CD4-positive, alpha-beta T cell treated with Interleukin-1 beta for 1 hour (primary cell): ENCODE results near the gene WSCD2.

Experiments
- DNase-seq, 2 donors: peaks; one replicate each; pipeline ENCODE4 v3.0.0-alpha.2; 2020 to 2022

Gene WSCD2

GRCh38 chr12:108167974-108168373 lies 38.9 kb downstream of the WSCD2 start:
- DNase-seq, result no peak

DNA sequence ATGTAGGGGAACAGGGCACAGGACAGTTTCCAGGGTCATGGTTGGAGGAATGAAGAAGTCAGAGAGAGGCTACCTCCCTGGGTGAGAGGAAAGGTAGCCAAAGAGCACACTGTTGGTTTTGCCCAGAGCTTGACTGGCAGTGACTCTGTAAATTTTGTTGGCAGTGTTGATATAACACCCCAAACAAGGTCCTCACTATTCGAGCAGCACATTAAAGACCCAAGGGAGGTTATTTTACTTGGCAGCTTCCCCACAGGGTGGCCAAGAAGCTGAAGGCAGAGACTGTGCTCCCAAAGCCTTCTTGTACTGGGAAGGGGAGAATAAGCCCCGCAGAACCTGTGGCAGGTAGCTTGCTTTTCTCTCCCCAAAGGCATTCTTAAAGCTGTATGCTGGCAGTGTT lies 40.6 kb downstream of the WSCD2 start:
- DNase-seq, result no peak

GRCh38 chr12:108170164-108170563 lies 41.1 kb downstream of the WSCD2 start:
- DNase-seq, result no peak

- no peak for DNase-seq
Measured at GRCh38 chr12:108172033-108172432, 42.9 kb downstream of the WSCD2 start.

- DNase-seq, result no peak
Measured at GRCh38 chr12:108173160-108173559, 44.1 kb downstream of the WSCD2 start.

- DNase-seq, result no peak
Measured at GRCh38 chr12:108173892-108174291, 44.8 kb downstream of the WSCD2 start.

DNA sequence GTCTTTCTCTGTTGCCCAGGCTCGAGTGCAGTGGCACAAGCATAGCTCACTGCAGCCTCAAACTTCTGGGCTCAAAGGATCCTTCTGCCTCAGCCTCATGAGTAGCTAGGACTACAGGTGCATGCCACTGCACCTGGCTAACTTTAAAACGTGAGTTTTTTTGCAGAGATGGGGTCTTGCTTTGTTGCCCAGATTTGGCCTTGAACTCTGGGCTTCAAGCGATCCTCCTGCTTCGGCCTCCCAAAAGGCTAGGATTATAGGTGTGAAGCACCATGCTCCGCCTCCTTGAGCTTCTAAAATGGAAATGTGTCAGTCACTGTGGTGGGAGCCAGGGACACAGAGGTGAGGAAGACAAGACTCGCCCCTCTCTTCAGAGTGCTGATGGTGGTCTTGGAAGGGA lies 45.6 kb downstream of the WSCD2 start:
- no peak for DNase-seq

GRCh38 chr12:108175310-108175709 lies 46.2 kb downstream of the WSCD2 start:
- no peak for DNase-seq

DNA sequence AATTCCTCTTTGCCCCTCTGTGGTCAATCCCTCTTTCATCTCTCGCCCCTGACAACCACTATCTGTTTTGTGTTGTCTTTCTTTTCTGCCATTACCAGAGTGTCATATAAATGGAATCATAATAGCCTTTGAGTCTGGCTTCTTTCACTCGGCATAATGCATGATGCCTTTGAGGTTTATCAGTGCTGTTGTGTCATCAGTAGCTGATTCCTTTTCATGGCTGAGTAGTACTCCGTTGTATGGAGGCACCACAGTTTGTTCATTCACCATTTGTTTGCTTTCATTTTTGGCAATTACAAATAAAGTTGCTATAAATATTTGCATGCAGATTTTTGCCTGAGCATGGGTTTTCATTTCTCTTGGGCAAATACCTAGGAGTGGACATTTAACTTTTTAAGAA lies 47.2 kb downstream of the WSCD2 start:
- no peak for DNase-seq

DNA sequence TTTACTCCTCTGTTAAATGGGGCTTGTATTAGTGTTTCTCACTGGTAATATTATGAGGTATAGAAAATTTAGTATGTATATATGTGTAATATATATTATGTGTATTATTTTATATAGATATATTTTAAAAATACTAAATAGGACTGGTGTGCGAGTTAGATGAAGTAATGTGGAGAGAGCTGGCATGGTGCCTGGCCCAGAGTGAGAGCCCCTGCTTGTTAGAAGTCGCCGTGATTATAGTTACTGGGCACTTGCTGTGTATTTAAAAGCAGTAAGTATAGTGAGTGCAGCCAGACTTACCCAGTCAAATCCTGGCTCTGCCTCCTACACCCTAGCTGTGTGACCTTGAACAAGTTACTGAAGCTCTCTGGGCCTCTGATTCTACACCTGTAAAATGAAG lies 48.0 kb downstream of the WSCD2 start:
- DNase-seq, result no peak

DNA sequence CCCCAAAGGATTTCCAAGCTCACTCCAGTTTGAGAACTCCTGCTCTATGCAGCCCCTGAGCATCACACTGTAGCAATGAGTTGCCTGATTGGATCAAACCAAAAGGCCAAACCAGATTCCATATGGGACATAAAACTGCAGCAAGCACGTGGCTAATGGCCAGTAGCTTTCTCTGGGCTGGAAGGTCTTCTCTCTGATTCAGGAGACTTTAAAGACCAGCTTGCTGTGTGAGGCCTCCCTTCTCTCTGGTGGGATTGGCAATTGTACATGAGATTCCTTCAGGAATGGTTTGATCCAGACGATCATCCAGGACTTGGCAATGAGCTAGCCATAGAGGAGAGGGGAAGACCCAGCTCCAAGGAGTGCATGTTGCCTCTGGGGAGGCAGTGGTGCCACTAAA lies 50.2 kb downstream of the WSCD2 start:
- no peak for DNase-seq

- no peak for DNase-seq
Measured at GRCh38 chr12:108180255-108181094, 51.4 kb downstream of the WSCD2 start.

- DNase-seq, result no peak
Measured at GRCh38 chr12:108181095-108181454, 52.0 kb downstream of the WSCD2 start.

- no peak for DNase-seq
Measured at GRCh38 chr12:108182096-108182495, 53.0 kb downstream of the WSCD2 start.

DNA sequence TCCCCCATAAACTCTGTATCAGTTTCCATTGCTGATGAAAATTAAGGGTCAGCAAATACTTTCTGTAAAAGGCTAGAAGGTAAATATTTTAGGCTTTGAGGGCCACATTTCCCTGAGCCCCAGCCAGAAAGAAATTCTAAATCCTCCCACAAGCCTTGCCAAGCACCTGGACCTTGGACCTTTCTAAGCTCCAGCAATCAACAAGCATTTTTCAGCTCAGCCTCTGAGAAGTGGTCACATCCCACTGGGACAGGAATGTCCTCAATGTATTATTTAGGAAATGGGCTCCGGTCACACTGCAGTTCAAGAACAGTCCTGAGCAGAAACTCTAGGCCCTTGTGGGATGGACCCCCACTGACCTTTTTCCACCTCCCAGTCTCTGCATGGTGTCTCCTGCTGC lies 55.9 kb downstream of the WSCD2 start:
- no peak for DNase-seq

DNA sequence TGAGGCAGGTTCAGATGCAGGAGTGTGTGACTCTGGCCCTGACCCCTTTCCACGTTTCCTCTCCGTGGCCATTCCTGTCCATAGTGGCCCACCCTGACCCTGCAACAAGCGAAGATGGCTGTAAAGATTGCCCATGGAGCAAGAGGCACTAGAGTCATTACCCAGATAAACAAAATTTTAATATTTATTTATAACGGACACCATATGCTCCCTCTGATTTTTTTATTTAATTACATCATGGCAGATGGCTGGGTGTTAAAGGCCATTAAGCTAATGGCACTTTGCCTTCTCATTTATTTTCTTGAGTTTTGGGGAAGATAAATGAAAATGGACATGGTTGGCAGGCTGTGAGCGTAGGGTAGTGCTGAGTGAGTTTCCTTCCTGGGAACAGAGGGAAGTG lies 58.7 kb downstream of the WSCD2 start:
- DNase-seq, result no peak

DNA sequence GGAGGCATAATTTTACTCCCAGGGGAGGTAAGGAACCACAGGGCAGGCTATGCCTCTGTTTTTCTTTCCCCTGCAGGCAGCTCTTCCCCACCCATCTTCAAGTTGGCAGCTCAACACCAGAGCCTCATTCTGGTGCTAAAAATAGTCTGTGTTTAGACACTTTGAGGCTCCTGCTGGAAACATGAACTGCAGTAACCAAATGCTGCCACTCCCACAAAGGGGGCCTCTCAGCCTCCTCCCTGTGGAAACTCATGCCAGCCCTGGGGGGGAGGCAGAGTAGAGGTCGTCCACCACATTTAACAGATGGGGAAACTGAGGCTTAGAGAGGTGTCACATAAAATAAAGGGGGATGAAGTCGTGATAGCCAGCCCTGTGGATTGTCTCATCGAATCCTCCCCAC lies 61.4 kb downstream of the WSCD2 start:
- no peak for DNase-seq

- DNase-seq, result no peak
Measured at GRCh38 chr12:108191086-108191485, 62.0 kb downstream of the WSCD2 start.

- no peak for DNase-seq
Measured at GRCh38 chr12:108191938-108192337, 62.9 kb downstream of the WSCD2 start.

GRCh38 chr12:108193493-108193892 lies 64.4 kb downstream of the WSCD2 start:
- DNase-seq, result no peak

DNA sequence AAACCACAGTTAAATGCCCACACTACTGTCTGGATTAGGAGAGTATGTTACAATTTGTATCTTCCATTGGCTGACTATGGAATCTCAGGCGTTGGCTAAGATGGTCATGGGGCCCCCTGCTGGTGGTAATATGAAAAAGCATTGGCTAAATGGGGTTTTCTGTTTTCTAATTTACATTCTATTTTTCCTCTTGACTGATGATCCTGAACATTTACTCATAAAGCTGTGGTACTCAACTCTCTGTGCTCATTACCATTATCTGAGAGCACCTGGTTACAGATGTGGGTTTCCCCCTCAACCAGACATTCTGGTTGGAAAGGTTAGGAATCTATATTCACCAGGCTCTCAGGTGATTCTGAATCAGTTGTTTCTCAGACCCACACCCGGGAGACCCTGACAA lies 64.8 kb downstream of the WSCD2 start:
- peak; percentile 8 for DNase-seq

DNA sequence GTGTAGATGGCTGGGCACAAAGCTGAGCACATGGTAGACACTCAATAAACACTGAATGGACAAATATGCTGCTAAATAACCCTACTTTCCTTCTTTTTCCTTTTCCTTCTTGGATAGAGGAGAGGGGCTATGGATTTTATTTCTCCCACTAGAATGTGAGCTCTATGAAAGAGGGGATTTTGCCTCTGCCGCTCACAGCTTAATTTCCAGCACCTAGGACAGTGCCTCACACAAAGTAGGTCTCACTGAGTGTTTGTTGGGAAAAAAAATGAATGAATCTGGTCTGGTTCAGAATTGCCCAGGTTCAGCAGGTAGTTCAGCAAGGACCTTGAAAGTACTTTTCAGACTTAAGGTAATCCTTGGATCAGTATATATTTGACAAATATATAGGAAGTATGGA lies 65.5 kb downstream of the WSCD2 start:
- no peak for DNase-seq

GRCh38 chr12:108196319-108196718 lies 67.2 kb downstream of the WSCD2 start:
- no peak for DNase-seq

DNA sequence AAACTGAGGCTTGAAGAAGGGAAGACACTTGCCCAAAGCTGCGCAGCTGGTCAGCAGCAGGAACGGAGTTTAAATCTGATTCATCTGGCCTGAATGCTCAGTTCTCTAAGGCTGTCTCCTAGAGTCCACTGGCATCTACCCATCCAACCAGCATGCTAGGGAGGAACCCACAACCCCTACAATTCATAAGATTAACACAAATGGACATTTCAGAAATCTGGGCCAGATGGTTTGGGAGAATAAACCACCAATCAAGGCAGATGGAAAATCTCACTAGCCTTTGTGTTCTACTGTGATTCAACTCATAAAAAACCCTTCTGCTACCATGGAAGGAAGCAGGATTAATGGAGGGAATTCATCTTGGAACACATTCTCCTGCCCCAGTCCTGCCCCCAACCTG lies 67.8 kb downstream of the WSCD2 start:
- no peak for DNase-seq

DNA sequence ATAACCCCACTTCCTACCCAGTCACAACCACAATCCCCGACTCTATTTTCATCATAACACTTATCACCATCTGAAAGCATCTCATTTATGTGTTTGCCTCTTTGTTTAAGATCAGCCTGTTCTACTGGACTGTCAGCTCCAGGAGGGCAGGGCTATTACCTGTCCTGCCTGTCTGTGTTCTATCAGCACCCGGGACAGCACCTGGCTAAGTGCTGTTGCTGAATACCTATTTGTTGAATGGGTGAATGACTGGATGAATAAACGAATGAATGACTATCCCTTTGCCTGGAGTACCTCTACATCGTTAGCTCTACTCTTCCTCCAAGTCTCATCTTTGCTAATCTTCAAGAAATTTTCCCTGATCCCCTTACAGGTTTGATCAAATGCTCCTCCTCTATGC lies 69.0 kb downstream of the WSCD2 start:
- no peak for DNase-seq
